ENCODE results near the gene BOLA2. TPM values are rescaled to one million over a fixed set of nuclear protein-coding genes. Genes with fewer than 3 reads are reported as not detected.
A peak's percentile ranks its signal among the peaks of the same experiment; 100 is the strongest.
"Not testable (repeated sequence)": the region's sequence is repeated elsewhere in the genome, so short reads cannot be mapped to it uniquely, and the experiment has no call there.

The BOLA2 gene
- total RNA-seq (1 to 10 TPM; 2.2 to 6.4 (median 4.5) TPM), polyA plus RNA-seq (10 to 100 TPM; 15.2 to 16.3 TPM)
- long read RNA-seq, donor 1, partial matches to known transcripts = 2 of 6 reads
- long read RNA-seq, donor 1, other reads (novel, unspliced or antisense) = 0 of 6 reads
- long read RNA-seq, donor 2, partial matches to known transcripts = 0 of 3 reads
- long read RNA-seq, donor 2, other reads (novel, unspliced or antisense) = 2 of 3 reads
- long read RNA-seq, donor 3, transcript BOLA2-201 (3 exons, 1,012 nt) = major isoform, 7 of 8 reads
- long read RNA-seq, donor 3, partial matches to known transcripts = 1 of 8 reads
- long read RNA-seq, donor 3, other reads (novel, unspliced or antisense) = 0 of 8 reads

DNA sequence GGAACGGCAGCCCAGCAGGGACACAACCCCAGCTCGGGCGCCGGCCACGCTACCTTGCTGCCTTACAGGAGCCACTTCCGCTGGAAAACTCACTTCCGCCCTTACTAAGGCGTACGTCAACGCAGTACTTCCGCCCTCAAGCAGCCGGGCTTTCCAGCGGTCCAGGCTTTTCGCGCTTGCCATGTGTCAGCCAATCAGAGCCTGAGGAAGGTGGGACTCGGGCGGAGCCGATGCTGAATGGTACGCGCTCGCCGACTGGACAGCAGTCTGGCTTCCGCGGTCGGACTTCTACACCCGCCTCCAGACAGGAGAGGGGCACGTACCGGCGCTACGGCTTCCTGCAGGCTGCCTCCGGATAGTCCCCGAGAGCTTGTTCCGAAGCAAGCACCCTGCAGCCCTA lies at the start of gene BOLA2, which contains the start of gene SLX1B:
BOLA2 (minus strand) TSS at position 83 of the 400 bp plus-strand sequence. CDS start 98 bp downstream, outside the sequence.
SLX1B (plus strand) TSS at position 265 of the 400 bp plus-strand sequence.
- H3K27me3 ChIP-seq; DNase-seq; H3K36me3 ChIP-seq; H3K4me1 ChIP-seq; H3K9me3 ChIP-seq; H3K4me3 ChIP-seq; intact Hi-C loops (cut with DNase I); H3K27ac ChIP-seq: not testable (repeated sequence)
- ATAC-seq = peak; percentile 95 to 98 (median 96)
- no CpG with 5 or more reads among the region's 33 CpGs for WGBS, 4 donors

DNA sequence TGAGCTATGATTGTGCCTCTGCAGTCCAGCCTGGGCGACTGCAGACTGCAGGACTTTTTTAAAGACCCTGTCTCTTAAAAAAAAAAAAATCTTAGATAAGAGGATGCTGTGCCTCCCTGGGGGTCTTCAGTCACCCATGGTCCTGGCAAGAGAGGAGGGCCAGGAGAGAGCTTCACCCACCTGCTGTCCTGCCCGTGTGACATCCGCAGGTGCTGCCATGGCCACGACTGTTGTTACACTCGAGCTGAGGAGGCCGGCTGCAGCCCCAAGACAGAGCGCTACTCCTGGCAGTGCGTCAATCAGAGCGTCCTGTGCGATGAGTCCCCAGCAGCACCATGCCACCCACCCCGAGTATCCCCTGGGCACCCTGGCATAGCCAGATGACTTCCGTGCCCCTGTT lies 28.1 kb upstream of the BOLA2 start:
- ATAC-seq; H3K36me3 ChIP-seq; H3K27me3 ChIP-seq; H3K4me1 ChIP-seq; H3K27ac ChIP-seq; H3K9me3 ChIP-seq; H3K4me3 ChIP-seq; intact Hi-C loops (cut with DNase I): not testable (repeated sequence)
- WGBS, 4 donors = 80 to 83% (median 82%) methylated on average over 5 to 7 of the region's 12 CpGs; no CpG with 5 or more reads in 1 of the 4 donors
- peak in 3 of 5 donors; percentile 1 to 55 (median 16) for DNase-seq

DNA sequence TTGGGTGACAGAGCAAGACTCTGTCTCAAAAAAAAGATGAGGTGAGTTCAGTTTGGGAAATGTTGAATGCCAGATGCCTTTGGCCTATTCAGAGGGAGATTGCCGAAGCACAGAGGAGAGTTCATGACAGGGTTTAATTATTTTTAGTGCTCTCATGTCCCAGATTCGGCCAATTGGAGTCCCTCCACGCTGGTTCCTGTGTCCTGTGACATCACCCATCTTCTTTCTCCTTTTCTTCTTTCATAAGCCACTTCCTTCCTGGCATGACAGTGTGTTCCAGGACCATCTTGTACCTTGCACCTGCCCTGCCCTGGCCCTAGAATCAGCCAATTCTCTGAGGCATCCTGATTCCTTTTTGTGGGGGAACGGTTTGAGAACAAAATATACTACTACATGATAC lies 17.9 kb upstream of the BOLA2 start:
- ATAC-seq; H3K4me3 ChIP-seq; H3K27ac ChIP-seq; H3K9me3 ChIP-seq; H3K36me3 ChIP-seq; H3K27me3 ChIP-seq; H3K4me1 ChIP-seq; intact Hi-C loops (cut with DNase I); DNase-seq: not testable (repeated sequence)
- no CpG with 5 or more reads among the region's 4 CpGs for WGBS, 4 donors

GRCh38 chr16:29469660-29470059 lies 15.5 kb upstream of the BOLA2 start:
- H3K9me3 ChIP-seq; intact Hi-C loops (cut with DNase I); H3K27me3 ChIP-seq; H3K4me1 ChIP-seq; H3K36me3 ChIP-seq: not testable (repeated sequence)
- Histone ChIP-seq H3K4me3 (peak overlapping the region in 7 of 12 donors; percentile 7 to 48 (median 27)), H3K27ac (peak overlapping the region in 9 of 12 donors; percentile 47 to 84 (median 70))
- peak; percentile 75 to 91 (median 82) for DNase-seq
- ATAC-seq = peak; percentile 81 to 94 (median 86)
- 14 to 59% (median 42%) methylated on average over 2 to 5 of the region's 6 CpGs for WGBS, 4 donors
- TF ChIP-seq CTCF (IDR thresholded peaks at IDR 0.05) = peak in 1 of 12 donors; percentile 15

DNA sequence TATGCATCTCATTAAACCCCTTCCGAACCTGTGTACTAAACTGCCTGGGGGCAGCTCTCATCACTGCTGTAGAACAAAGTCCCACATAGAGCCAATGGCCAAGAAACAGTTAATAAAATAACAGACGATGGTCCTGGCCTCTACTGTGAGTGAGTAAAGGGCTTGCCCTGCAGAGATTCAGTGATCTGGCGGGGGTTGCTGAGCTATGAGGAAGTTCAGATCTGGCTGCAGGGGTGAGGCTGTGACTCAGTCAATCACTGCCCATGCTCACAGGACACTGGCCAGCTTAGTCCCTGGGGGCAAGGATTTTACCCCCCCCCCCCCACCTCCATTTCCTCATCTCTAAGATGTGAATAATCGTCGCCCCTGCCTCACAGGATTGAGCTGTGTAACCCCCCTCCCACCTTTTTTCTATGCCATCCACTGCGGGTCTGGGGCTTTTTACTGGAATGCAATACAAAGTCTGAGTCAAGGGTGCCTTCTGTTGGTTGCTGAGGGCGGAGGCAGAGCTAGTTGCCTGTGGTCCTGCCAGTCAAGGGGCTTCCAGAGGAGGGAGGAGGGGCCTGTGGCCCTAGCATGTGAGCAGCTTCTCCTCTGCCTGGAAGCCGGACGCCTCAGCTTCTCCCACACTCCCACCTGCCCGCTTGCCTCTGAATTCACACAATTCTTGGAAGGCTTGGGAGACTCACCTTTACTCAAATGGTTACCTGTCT lies 13.7 kb upstream of the BOLA2 start:
- intact Hi-C loops (cut with DNase I); DNase-seq; H3K4me3 ChIP-seq; H3K4me1 ChIP-seq; H3K9me3 ChIP-seq; H3K27ac ChIP-seq; H3K36me3 ChIP-seq; H3K27me3 ChIP-seq: not testable (repeated sequence)
- 38% methylated on average over 2 of the region's 10 CpGs; no CpG with 5 or more reads in 3 of the 4 donors for WGBS, 4 donors
- peak in 3 of 4 donors; percentile 25 to 28 (median 25) for ATAC-seq

DNA sequence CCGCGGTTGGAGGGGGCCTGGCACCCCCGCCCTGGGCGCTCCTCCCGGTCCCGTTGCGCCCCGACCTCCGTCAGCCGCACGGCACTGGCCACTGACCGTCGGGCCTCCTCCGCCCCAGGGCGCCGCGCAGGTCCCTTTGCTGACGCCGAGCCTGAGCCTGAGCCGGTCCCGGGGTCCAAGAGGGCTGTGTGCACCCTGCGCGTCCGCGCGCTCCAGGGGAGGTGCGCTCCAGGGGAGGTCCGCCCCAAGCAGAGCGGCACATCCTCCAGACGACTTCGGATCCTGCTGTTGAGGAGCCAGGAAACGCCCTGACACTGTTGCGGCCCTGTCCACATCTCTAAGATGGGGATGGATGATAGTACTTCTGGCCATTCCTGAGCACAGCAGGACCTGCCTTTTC lies 12.8 kb upstream of the BOLA2 start:
- H3K4me1 ChIP-seq; H3K27me3 ChIP-seq; H3K9me3 ChIP-seq; H3K36me3 ChIP-seq; H3K4me3 ChIP-seq; DNase-seq; intact Hi-C loops (cut with DNase I); H3K27ac ChIP-seq: not testable (repeated sequence)
- WGBS, 4 donors = no CpG with 5 or more reads among the region's 33 CpGs
- ATAC-seq = peak in 3 of 4 donors; percentile 3 to 21 (median 5)

DNA sequence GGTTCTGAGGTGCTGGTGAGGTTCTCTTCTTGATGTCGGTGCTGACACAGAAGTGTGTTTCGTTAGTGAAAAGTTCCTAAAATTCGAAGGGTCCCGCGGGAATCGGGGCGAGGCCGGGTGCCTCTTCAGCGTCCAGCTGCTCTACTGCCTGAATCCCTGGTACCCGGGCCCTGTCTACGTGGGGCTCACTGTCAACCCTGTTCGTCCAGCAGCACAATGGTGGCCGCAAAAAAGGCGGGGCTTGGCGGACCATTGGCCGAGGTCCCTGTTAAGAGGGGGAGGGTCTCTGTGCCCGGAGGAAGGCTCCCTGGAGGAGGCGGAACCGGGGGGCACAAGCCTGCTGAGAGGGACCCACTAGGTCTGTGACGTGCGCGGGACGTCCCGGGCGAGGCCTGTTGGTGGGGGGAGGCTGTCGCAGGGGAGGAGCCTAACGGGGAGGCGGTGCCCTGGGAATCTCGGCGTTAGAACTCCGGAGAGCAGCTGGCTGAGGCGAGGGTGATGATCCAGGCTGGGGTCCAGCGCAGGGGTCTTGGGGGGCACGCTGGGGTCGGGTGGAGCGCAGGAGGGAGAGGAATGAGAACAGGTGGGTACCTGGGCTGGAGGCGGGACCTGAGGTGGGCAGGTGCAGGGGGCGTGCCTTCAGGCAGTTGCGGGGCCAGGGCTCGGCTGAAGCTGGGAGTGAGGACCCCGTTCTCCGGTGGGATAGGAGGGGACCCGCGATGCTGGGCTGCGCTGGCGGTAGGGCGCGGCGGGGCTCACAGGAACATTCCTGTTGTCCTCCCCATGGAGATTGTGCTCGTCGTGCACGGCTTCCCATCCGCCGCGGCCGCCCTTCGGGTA lies 12.1 kb upstream of the BOLA2 start:
- H3K9me3 ChIP-seq; H3K4me1 ChIP-seq; DNase-seq; H3K4me3 ChIP-seq; H3K27ac ChIP-seq; H3K36me3 ChIP-seq; H3K27me3 ChIP-seq; intact Hi-C loops (cut with DNase I): not testable (repeated sequence)
- peak; percentile 30 to 67 (median 58) for ATAC-seq
- WGBS, 4 donors = 3% methylated on average over 6 of the region's 57 CpGs; no CpG with 5 or more reads in 3 of the 4 donors

DNA sequence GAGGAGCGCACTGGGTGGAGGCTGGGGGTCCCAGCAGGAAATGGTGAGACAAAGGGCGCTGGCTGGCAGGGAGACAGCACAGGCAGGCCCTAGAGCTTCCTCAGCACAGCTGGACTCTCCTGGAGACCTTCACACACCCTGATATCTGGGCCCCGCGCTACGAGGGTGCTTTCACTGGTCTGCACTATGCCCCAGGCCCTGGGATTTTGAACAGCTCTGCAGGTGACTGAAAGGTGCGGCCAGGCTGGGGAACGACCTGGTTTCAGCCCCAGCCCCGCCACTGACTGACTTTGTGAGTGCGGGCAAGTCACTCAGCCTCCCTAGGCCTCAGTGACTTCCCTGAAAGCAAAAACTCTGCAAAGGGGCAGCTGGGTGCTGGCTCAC lies 6.5 kb upstream of the BOLA2 start:
- H3K36me3 ChIP-seq; H3K27me3 ChIP-seq; H3K4me1 ChIP-seq; H3K27ac ChIP-seq; H3K4me3 ChIP-seq; DNase-seq; intact Hi-C loops (cut with DNase I); H3K9me3 ChIP-seq: not testable (repeated sequence)
- peak in 1 of 4 donors; percentile 6 for ATAC-seq
- WGBS, 4 donors = no CpG with 5 or more reads among the region's 9 CpGs
